ENCODE measurements around the gene ADSS1. TPM values are rescaled to one million over a fixed set of nuclear protein-coding genes. Genes with fewer than 3 reads are reported as not detected.
"Not testable (repeated sequence)": the region's sequence is repeated elsewhere in the genome, so short reads cannot be mapped to it uniquely, and the experiment has no call there.

The ADSS1 gene
- polyA plus RNA-seq, 2 donors: 5.8 to 10.2 TPM

GRCh38 chr14:104746071-104746545 is 22.1 kb downstream of the ADSS1 start:
- H3K4me1 ChIP-seq (ENCODE audit: control insufficient read depth in 2 of 2, insufficient read depth in 2 of 2, low read length in 1 of 2): peaks cover 2 to 28% of the 10 kb centered on the region in 2 donors
- peaks cover 0 to 7% of the 10 kb centered on the region in 2 donors for H3K36me3 ChIP-seq (ENCODE audit: control insufficient read depth in 2 of 2, insufficient read depth in 2 of 2, low read length in 1 of 2)
- peak overlapping the region; percentile 68 to 71 for H3K27ac ChIP-seq (ENCODE audit: low read depth in 2 of 2, low read length in 1 of 2)
- no peaks in the 10 kb centered on the region for H3K9me3 ChIP-seq (ENCODE audit: control insufficient read depth in 2 of 2, insufficient read depth in 1 of 2, low read depth in 1 of 2, low read length in 1 of 2)
- no peak overlapping the region for H3K4me3 ChIP-seq (ENCODE audit: low read depth in 1 of 2, low read length in 2 of 2)
- 42 to 59% methylated on average over 13 of the region's 13 CpGs for WGBS, 2 donors
- H3K27me3 ChIP-seq (ENCODE audit: control insufficient read depth in 1 of 2, insufficient read depth in 2 of 2, low read length in 2 of 2): no peaks in the 10 kb centered on the region

- Histone ChIP-seq H3K27ac (ENCODE audit: low read depth in 2 of 2, low read length in 1 of 2) (peak overlapping the region; percentile 68 to 71), H3K36me3 (ENCODE audit: control insufficient read depth in 2 of 2, insufficient read depth in 2 of 2, low read length in 1 of 2) (peaks cover 0 to 7% of the 10 kb centered on the region in 2 donors), H3K4me3 (ENCODE audit: low read depth in 1 of 2, low read length in 2 of 2) (no peak overlapping the region), H3K27me3 (ENCODE audit: control insufficient read depth in 1 of 2, insufficient read depth in 2 of 2, low read length in 2 of 2) (no peaks in the 10 kb centered on the region), H3K9me3 (ENCODE audit: control insufficient read depth in 2 of 2, insufficient read depth in 1 of 2, low read depth in 1 of 2, low read length in 1 of 2) (no peaks in the 10 kb centered on the region), H3K4me1 (ENCODE audit: control insufficient read depth in 2 of 2, insufficient read depth in 2 of 2, low read length in 1 of 2) (peaks cover 2 to 31% of the 10 kb centered on the region in 2 donors)
- 24 to 46% methylated on average over 7 of the region's 7 CpGs for WGBS, 2 donors
Observed at GRCh38 chr14:104746934-104747481, 23.0 kb downstream of the ADSS1 start.

DNA sequence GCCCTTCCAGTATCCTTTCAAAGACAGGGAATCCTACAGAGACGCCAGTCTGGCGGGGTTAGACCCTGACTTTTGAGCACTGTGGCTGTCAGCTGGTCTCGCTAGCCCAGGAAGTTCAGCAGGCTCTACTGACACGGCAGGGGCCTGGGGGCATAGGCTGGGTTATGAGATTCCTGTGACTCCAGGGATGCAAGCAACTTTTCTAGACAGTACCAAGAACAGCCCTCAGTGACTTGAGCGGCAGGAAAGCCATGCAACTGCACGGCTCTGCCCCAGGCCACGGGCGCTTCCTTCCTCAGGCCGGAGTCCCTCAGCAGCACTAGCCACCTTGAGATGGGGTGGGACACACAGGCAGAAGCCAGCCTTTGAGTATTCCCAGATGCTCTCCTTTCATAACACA is 23.8 kb downstream of the ADSS1 start:
- Histone ChIP-seq H3K27ac (ENCODE audit: low read depth in 2 of 2, low read length in 1 of 2) (peak overlapping the region; percentile 62 to 71), H3K9me3 (ENCODE audit: control insufficient read depth in 2 of 2, insufficient read depth in 1 of 2, low read depth in 1 of 2, low read length in 1 of 2) (no peaks in the 10 kb centered on the region), H3K27me3 (ENCODE audit: control insufficient read depth in 1 of 2, insufficient read depth in 2 of 2, low read length in 2 of 2) (no peaks in the 10 kb centered on the region), H3K36me3 (ENCODE audit: control insufficient read depth in 2 of 2, insufficient read depth in 2 of 2, low read length in 1 of 2) (peaks cover 0 to 7% of the 10 kb centered on the region in 2 donors), H3K4me1 (ENCODE audit: control insufficient read depth in 2 of 2, insufficient read depth in 2 of 2, low read length in 1 of 2) (peaks cover 2 to 34% of the 10 kb centered on the region in 2 donors), H3K4me3 (ENCODE audit: low read depth in 1 of 2, low read length in 2 of 2) (no peak overlapping the region)
- 48 to 72% methylated on average over 9 of the region's 9 CpGs for WGBS, 2 donors

DNA sequence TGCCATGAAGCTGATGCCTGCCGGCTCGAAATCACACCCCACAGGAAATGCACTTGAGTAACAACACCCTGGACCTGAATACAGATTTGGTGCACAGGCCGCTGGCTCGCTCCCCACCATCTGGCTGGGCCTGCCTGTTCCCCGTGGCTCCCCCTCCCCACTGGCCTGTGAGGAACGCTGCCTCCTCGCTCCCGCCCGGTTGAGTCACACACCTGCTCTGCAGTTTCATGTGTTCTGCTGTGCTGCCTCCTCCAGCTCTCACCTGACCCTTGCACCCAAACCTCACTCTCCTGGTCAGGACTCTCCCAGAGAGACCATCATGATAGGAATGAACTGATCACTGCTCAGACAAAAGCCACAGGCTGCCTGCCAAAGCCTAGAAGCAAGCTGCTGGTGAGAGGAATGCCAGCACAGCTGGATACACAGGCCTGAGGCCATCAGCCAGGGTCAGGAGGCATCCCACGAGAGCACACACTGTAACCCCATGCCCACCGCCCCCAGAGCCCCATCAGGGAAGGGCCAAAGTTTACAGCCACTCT is 25.2 kb downstream of the ADSS1 start:
- Histone ChIP-seq H3K4me3 (ENCODE audit: low read depth in 1 of 2, low read length in 2 of 2) (no peak overlapping the region), H3K27ac (ENCODE audit: low read depth in 2 of 2, low read length in 1 of 2) (peak overlapping the region; percentile 70 to 71), H3K27me3 (ENCODE audit: control insufficient read depth in 1 of 2, insufficient read depth in 2 of 2, low read length in 2 of 2) (no peaks in the 10 kb centered on the region), H3K9me3 (ENCODE audit: control insufficient read depth in 2 of 2, insufficient read depth in 1 of 2, low read depth in 1 of 2, low read length in 1 of 2) (no peaks in the 10 kb centered on the region), H3K36me3 (ENCODE audit: control insufficient read depth in 2 of 2, insufficient read depth in 2 of 2, low read length in 1 of 2) (peaks cover 0 to 2% of the 10 kb centered on the region in 2 donors), H3K4me1 (ENCODE audit: control insufficient read depth in 2 of 2, insufficient read depth in 2 of 2, low read length in 1 of 2) (peaks cover 2 to 39% of the 10 kb centered on the region in 2 donors)
- 36 to 50% methylated on average over 11 of the region's 11 CpGs for WGBS, 2 donors

- H3K4me3 ChIP-seq (ENCODE audit: low read depth in 1 of 2, low read length in 2 of 2): no peak overlapping the region
- no peaks in the 10 kb centered on the region for H3K9me3 ChIP-seq (ENCODE audit: control insufficient read depth in 2 of 2, insufficient read depth in 1 of 2, low read depth in 1 of 2, low read length in 1 of 2)
- H3K36me3 ChIP-seq (ENCODE audit: control insufficient read depth in 2 of 2, insufficient read depth in 2 of 2, low read length in 1 of 2): peaks cover 0 to 2% of the 10 kb centered on the region in 2 donors
- peaks cover 2 to 47% of the 10 kb centered on the region in 2 donors for H3K4me1 ChIP-seq (ENCODE audit: control insufficient read depth in 2 of 2, insufficient read depth in 2 of 2, low read length in 1 of 2)
- H3K27ac ChIP-seq (ENCODE audit: low read depth in 2 of 2, low read length in 1 of 2): peak overlapping the region; percentile 42 to 44
- H3K27me3 ChIP-seq (ENCODE audit: control insufficient read depth in 1 of 2, insufficient read depth in 2 of 2, low read length in 2 of 2): no peaks in the 10 kb centered on the region
- 50 to 67% methylated on average over 12 of the region's 12 CpGs for WGBS, 2 donors
Observed at GRCh38 chr14:104750056-104750752, 26.2 kb downstream of the ADSS1 start.

DNA sequence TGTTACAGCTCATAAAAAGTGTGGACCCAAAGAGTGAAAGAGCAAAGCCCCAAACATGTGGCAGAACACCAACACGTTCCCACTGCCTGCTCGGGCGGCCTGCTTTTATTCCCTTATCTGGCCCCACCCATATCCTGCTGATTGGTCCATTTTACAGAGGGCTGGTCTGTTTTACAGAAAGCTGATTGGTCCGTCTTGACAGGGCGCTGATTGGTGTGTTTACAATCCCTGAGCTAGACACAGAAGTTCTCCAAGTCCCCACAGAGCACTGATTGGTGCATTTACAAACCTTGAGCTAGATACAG is 26.7 kb downstream of the ADSS1 start:
- peaks cover 2 to 44% of the 10 kb centered on the region in 2 donors for H3K4me1 ChIP-seq (ENCODE audit: control insufficient read depth in 2 of 2, insufficient read depth in 2 of 2, low read length in 1 of 2)
- H3K36me3 ChIP-seq (ENCODE audit: control insufficient read depth in 2 of 2, insufficient read depth in 2 of 2, low read length in 1 of 2); H3K9me3 ChIP-seq (ENCODE audit: control insufficient read depth in 2 of 2, insufficient read depth in 1 of 2, low read depth in 1 of 2, low read length in 1 of 2); H3K4me3 ChIP-seq (ENCODE audit: low read depth in 1 of 2, low read length in 2 of 2); H3K27me3 ChIP-seq (ENCODE audit: control insufficient read depth in 1 of 2, insufficient read depth in 2 of 2, low read length in 2 of 2): not testable (repeated sequence)
- H3K27ac ChIP-seq (ENCODE audit: low read depth in 2 of 2, low read length in 1 of 2): peak overlapping the region in 1 of 2 donors; percentile 44
- 86 to 87% methylated on average over 5 of the region's 5 CpGs for WGBS, 2 donors

DNA sequence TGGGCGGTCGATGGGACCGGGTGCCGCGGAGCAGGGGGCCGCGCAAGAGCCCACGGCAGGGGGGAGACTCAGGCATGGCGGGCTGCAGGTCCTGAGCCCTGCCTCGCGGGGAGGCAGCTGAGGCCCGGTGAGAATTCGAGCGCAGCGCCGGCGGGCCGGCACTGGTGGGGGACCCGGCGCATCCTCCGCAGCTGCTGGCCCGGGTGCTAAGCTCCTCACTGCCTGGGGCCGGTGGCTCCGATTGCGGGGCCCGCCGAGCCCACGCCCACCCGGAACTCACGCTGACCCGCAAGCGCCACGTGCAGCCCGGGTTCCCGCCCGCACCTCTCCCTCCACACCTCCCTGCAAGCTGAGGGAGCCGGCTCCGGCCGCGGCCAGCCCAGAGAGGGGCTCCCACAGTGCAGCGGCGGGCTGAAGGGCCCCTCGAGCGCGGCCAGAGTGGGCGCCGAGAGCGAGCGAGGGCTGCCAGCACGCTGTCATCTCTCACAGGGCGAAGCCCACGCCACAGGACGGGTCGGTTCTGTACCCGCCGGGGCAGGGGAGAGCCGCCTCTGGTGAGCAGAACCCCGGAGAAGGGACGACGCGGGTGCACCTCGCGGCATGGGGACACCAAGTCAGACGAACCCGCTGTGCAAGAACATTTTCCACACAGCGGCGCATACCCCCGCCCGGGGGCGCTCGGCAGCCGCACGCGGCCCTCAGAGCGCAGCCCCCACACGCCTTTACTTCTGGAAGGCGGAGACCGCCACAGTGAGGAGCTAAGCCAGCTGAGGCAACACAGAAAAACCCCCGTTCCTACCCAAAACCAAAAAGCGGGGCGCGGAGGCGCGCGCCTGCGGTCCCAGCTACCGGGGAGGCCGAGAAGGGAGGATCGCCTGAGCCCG is 27.8 kb downstream of the ADSS1 start:
- H3K27ac ChIP-seq (ENCODE audit: low read depth in 2 of 2, low read length in 1 of 2): peak overlapping the region; percentile 84 to 88
- 79 to 82% methylated on average over 90 of the region's 90 CpGs for WGBS, 2 donors
- peak overlapping the region; percentile 23 to 38 for H3K4me3 ChIP-seq (ENCODE audit: low read depth in 1 of 2, low read length in 2 of 2)
- no peaks in the 10 kb centered on the region for H3K27me3 ChIP-seq (ENCODE audit: control insufficient read depth in 1 of 2, insufficient read depth in 2 of 2, low read length in 2 of 2)
- H3K4me1 ChIP-seq (ENCODE audit: control insufficient read depth in 2 of 2, insufficient read depth in 2 of 2, low read length in 1 of 2): peaks cover 2 to 35% of the 10 kb centered on the region in 2 donors
- H3K9me3 ChIP-seq (ENCODE audit: control insufficient read depth in 2 of 2, insufficient read depth in 1 of 2, low read depth in 1 of 2, low read length in 1 of 2): no peaks in the 10 kb centered on the region
- H3K36me3 ChIP-seq (ENCODE audit: control insufficient read depth in 2 of 2, insufficient read depth in 2 of 2, low read length in 1 of 2): peaks cover 0 to 13% of the 10 kb centered on the region in 2 donors

- Histone ChIP-seq H3K27ac (ENCODE audit: low read depth in 2 of 2, low read length in 1 of 2) (peak overlapping the region; percentile 84 to 88), H3K4me1 (ENCODE audit: control insufficient read depth in 2 of 2, insufficient read depth in 2 of 2, low read length in 1 of 2) (peaks cover 2 to 35% of the 10 kb centered on the region in 2 donors), H3K36me3 (ENCODE audit: control insufficient read depth in 2 of 2, insufficient read depth in 2 of 2, low read length in 1 of 2) (peaks cover 0 to 17% of the 10 kb centered on the region in 2 donors), H3K27me3 (ENCODE audit: control insufficient read depth in 1 of 2, insufficient read depth in 2 of 2, low read length in 2 of 2) (no peaks in the 10 kb centered on the region), H3K9me3 (ENCODE audit: control insufficient read depth in 2 of 2, insufficient read depth in 1 of 2, low read depth in 1 of 2, low read length in 1 of 2) (no peaks in the 10 kb centered on the region), H3K4me3 (ENCODE audit: low read depth in 1 of 2, low read length in 2 of 2) (peak overlapping the region; percentile 38 to 83)
- 4 to 5% methylated on average over 21 of the region's 21 CpGs for WGBS, 2 donors
Observed at GRCh38 chr14:104752423-104752734, 28.4 kb downstream of the ADSS1 start.

DNA sequence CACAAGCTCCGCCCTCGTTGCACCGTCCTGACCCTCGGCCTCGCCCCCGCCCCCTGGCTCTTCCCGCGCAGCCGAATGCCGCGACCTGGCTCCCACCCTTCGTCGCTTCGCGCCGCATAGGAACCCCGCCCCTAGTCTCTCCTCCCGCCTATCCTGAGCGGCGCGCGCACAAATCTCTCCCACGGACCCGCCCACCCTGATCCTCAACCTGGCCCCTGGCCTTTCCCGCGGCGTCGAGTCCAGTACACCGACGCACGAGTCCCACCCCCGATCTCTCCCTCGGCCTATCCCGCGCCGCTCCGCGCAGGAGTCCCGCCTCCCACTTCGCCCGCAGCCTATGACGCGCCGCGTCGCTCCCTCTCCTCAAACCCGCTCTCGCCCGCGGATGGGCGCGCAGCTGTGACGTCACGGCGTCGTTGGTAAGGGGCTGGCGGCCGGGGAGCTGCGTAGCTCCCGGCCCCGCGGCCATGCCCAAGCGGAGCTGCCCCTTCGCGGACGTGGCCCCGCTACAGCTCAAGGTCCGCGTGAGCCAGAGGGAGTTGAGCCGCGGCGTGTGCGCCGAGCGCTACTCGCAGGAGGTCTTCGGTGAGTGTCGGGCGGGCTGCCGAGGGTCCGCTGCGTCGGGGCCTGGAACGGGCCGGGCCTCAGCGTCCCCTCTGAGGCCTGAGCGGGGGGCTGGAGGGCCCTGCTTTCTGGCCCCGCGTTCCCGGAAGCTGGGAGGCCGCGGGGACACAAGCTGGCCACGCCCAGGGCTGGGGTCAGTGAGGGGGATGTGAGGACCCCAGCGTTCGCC is 28.9 kb downstream of the ADSS1 start, which contains the start of gene SIVA1:
Gene SIVA1 (plus strand): TSS at position 413 of the 793 bp plus-strand sequence. CDS start 55 bp downstream, at position 468.
- no peaks in the 10 kb centered on the region for H3K9me3 ChIP-seq (ENCODE audit: control insufficient read depth in 2 of 2, insufficient read depth in 1 of 2, low read depth in 1 of 2, low read length in 1 of 2)
- 0% methylated on average over 94 to 95 of the region's 95 CpGs for WGBS, 2 donors
- peak within 1 kb of the TSS; percentile 83 to 97 for H3K4me3 ChIP-seq (ENCODE audit: low read depth in 1 of 2, low read length in 2 of 2)
- peaks cover under 1 to 34% of the 10 kb centered on the region in 2 donors for H3K4me1 ChIP-seq (ENCODE audit: control insufficient read depth in 2 of 2, insufficient read depth in 2 of 2, low read length in 1 of 2)
- H3K27ac ChIP-seq (ENCODE audit: low read depth in 2 of 2, low read length in 1 of 2): peak within 1 kb of the TSS; percentile 88 to 89
- no peaks in the 10 kb centered on the region for H3K27me3 ChIP-seq (ENCODE audit: control insufficient read depth in 1 of 2, insufficient read depth in 2 of 2, low read length in 2 of 2)
- peaks cover 0 to 22% of the 10 kb centered on the region in 2 donors for H3K36me3 ChIP-seq (ENCODE audit: control insufficient read depth in 2 of 2, insufficient read depth in 2 of 2, low read length in 1 of 2)

Data from esophagus (tissue), 2 donors.